ENCODE measurements around the gene CTIF.

CTIF gene

GRCh38 chr18:48754559-48754958 lies 215.7 kb downstream of the CTIF start:
- TF ChIP-seq, protein P1, sequence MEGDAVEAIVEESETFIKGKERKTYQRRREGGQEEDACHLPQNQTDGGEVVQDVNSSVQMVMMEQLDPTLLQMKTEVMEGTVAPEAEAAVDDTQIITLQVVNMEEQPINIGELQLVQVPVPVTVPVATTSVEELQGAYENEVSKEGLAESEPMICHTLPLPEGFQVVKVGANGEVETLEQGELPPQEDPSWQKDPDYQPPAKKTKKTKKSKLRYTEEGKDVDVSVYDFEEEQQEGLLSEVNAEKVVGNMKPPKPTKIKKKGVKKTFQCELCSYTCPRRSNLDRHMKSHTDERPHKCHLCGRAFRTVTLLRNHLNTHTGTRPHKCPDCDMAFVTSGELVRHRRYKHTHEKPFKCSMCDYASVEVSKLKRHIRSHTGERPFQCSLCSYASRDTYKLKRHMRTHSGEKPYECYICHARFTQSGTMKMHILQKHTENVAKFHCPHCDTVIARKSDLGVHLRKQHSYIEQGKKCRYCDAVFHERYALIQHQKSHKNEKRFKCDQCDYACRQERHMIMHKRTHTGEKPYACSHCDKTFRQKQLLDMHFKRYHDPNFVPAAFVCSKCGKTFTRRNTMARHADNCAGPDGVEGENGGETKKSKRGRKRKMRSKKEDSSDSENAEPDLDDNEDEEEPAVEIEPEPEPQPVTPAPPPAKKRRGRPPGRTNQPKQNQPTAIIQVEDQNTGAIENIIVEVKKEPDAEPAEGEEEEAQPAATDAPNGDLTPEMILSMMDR (IDR thresholded peaks at IDR 0.05) = no peak

GRCh38 chr18:48754993-48755473 lies 216.2 kb downstream of the CTIF start:
- TF ChIP-seq, protein P1 (IDR thresholded peaks at IDR 0.05) = no peak

DNA sequence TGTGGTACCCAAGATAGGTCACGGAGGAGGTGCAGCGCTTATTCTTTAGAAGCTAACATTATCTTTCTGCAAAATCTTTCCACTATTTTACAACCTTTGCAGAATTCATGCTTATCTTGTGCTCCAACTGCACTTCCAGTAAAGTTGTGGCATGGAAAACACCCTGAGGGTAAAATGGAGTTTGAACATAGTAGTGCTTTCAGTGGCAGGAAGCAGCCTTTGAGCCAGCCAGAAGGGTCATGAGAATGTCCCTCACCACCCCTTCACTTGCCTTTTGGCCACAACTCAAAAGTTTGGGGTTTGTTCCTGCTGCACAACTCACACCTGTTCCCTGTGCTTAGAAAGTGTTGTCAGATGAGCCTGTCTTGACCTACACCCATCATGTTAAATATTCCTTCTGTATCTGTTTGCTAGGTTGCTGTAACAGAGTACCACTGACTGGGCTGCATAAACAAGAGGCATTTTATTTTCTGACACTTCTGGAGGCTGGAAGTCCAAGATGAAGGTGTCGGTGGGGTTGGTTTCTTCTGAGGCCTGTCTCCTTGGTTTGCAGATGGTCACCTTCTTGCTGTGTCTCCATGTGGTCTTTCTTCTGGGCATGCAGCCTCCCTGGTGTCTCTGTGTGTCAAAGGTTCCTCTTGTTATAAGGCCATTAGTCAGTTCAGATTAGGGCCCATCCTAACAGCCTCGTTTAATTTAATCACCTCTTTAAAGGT lies 217.8 kb downstream of the CTIF start:
- TF ChIP-seq, protein P1 (IDR thresholded peaks at IDR 0.05) = no peak

- TF ChIP-seq, protein P1 (IDR thresholded peaks at IDR 0.05) = no peak
Measured at GRCh38 chr18:48757367-48757766, 218.5 kb downstream of the CTIF start.

- TF ChIP-seq, protein P1 (IDR thresholded peaks at IDR 0.05) = no peak
Measured at GRCh38 chr18:48757906-48758305, 219.1 kb downstream of the CTIF start.

- TF ChIP-seq, protein P1 (IDR thresholded peaks at IDR 0.05) = no peak
Measured at GRCh38 chr18:48761582-48761981, 222.8 kb downstream of the CTIF start.

DNA sequence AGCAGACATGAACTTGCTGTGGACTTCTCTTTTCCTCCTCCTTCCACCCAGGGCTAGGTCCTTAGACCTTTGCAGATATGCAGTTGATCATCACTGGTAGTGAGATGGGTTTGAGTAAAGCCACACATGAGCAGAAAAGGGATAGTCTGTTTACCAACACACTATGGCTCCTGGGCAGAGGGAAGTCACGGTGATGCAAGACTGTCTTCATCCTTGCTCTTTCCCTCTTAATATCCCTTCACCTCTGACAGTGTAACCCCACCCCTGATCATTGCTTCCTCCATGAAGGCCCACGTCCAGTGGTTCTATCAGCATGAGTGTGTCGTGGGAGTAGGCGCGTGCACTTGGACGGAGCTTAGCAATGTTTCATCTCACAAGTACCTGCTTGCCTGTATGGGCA lies 223.2 kb downstream of the CTIF start:
- TF ChIP-seq, protein P1 (IDR thresholded peaks at IDR 0.05) = no peak

All from LNCAP (cell line).